Measurements from ENCODE around the gene PRKG1.

PRKG1 gene

GRCh38 chr10:51188866-51189265 is 114.6 kb downstream of the PRKG1 start:
- no peaks in the 10 kb centered on the region for H3K79me2 ChIP-seq (ENCODE audit: insufficient read depth, low read length)
- H3K4me3 ChIP-seq (ENCODE audit: low read depth in 1 of 2, low read length in 2 of 2) = no peak overlapping the region
- no peaks in the 10 kb centered on the region for H3K27me3 ChIP-seq (ENCODE audit: insufficient read depth, low read length, poor library complexity)
- no peaks in the 10 kb centered on the region for H3K36me3 ChIP-seq (ENCODE audit: insufficient read depth, low read length)
- H3K9me3 ChIP-seq (ENCODE audit: insufficient read depth, low read length, severe bottlenecking) = no peaks in the 10 kb centered on the region
- no peak for TF ChIP-seq EZH2 (IDR thresholded peaks at IDR 0.05; ENCODE audit: borderline replicate concordance, low read depth, low read length, severe bottlenecking)
- no peak for DNase-seq
- no peak for ATAC-seq (ENCODE audit: insufficient read depth, low read depth)
- no peak overlapping the region for H2AFZ ChIP-seq (ENCODE audit: low read depth, low read length)
- no peak overlapping the region for H3K4me2 ChIP-seq (ENCODE audit: insufficient read depth, low read length)
- H3K9ac ChIP-seq (ENCODE audit: low read depth, low read length) = no peak overlapping the region
- H3K4me1 ChIP-seq (ENCODE audit: insufficient read depth, low read length) = no peaks in the 10 kb centered on the region
- no peak overlapping the region for H3K27ac ChIP-seq (ENCODE audit: low read length)
- no peaks in the 10 kb centered on the region for H4K20me1 ChIP-seq (ENCODE audit: insufficient read depth, low read length)

- no peaks in the 10 kb centered on the region for H4K20me1 ChIP-seq (ENCODE audit: insufficient read depth, low read length)
- H3K4me2 ChIP-seq (ENCODE audit: insufficient read depth, low read length) = no peak overlapping the region
- H3K4me3 ChIP-seq (ENCODE audit: low read depth in 1 of 2, low read length in 2 of 2) = no peak overlapping the region
- no peak overlapping the region for H2AFZ ChIP-seq (ENCODE audit: low read depth, low read length)
- H3K9ac ChIP-seq (ENCODE audit: low read depth, low read length) = no peak overlapping the region
- no peaks in the 10 kb centered on the region for H3K4me1 ChIP-seq (ENCODE audit: insufficient read depth, low read length)
- TF ChIP-seq, protein P1, sequence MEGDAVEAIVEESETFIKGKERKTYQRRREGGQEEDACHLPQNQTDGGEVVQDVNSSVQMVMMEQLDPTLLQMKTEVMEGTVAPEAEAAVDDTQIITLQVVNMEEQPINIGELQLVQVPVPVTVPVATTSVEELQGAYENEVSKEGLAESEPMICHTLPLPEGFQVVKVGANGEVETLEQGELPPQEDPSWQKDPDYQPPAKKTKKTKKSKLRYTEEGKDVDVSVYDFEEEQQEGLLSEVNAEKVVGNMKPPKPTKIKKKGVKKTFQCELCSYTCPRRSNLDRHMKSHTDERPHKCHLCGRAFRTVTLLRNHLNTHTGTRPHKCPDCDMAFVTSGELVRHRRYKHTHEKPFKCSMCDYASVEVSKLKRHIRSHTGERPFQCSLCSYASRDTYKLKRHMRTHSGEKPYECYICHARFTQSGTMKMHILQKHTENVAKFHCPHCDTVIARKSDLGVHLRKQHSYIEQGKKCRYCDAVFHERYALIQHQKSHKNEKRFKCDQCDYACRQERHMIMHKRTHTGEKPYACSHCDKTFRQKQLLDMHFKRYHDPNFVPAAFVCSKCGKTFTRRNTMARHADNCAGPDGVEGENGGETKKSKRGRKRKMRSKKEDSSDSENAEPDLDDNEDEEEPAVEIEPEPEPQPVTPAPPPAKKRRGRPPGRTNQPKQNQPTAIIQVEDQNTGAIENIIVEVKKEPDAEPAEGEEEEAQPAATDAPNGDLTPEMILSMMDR (IDR thresholded peaks at IDR 0.05; ENCODE audit: borderline replicate concordance, extremely low read depth, low read length, poor library complexity, severe bottlenecking) = no peak
- no peak for TF ChIP-seq EZH2 (IDR thresholded peaks at IDR 0.05; ENCODE audit: borderline replicate concordance, low read depth, low read length, severe bottlenecking)
- H3K9me3 ChIP-seq (ENCODE audit: insufficient read depth, low read length, severe bottlenecking) = no peaks in the 10 kb centered on the region
- H3K27ac ChIP-seq (ENCODE audit: low read length) = no peak overlapping the region
- H3K79me2 ChIP-seq (ENCODE audit: insufficient read depth, low read length) = no peaks in the 10 kb centered on the region
- no peaks in the 10 kb centered on the region for H3K27me3 ChIP-seq (ENCODE audit: insufficient read depth, low read length, poor library complexity)
- DNase-seq = no peak
- no peak for ATAC-seq (ENCODE audit: insufficient read depth, low read depth)
- H3K36me3 ChIP-seq (ENCODE audit: insufficient read depth, low read length) = no peaks in the 10 kb centered on the region
These were observed 122.4 kb downstream of the PRKG1 start for GRCh38 chr10:51196508-51197175.

DNA sequence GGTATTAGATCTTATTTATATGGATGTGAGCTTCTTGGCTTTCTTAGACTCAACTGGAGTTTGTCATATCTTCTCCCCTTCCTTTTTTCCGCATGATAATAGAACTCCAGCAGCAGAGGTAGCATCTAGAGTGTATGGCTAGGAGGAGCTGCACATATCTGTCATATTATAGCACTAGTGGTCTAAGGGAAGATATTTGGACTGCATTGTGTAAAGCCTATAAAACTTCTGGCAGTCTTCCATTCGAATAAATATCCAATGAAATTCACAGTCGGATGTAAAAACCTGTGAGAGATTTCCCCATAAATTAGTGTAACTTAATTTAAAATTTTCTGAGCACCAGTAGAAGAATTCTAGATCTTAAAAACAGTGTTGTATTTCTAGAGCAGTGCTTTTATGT is 123.9 kb downstream of the PRKG1 start:
- no peak overlapping the region for H3K4me2 ChIP-seq (ENCODE audit: insufficient read depth, low read length)
- DNase-seq (no peak), ATAC-seq (ENCODE audit: insufficient read depth, low read depth) (no peak)
- no peaks in the 10 kb centered on the region for H4K20me1 ChIP-seq (ENCODE audit: insufficient read depth, low read length)
- H3K27ac ChIP-seq (ENCODE audit: low read length) = no peak overlapping the region
- H3K4me1 ChIP-seq (ENCODE audit: insufficient read depth, low read length) = no peaks in the 10 kb centered on the region
- no peaks in the 10 kb centered on the region for H3K27me3 ChIP-seq (ENCODE audit: insufficient read depth, low read length, poor library complexity)
- no peaks in the 10 kb centered on the region for H3K9me3 ChIP-seq (ENCODE audit: insufficient read depth, low read length, severe bottlenecking)
- H3K4me3 ChIP-seq (ENCODE audit: low read depth in 1 of 2, low read length in 2 of 2) = no peak overlapping the region
- no peak overlapping the region for H3K9ac ChIP-seq (ENCODE audit: low read depth, low read length)
- H3K36me3 ChIP-seq (ENCODE audit: insufficient read depth, low read length) = no peaks in the 10 kb centered on the region
- H3K79me2 ChIP-seq (ENCODE audit: insufficient read depth, low read length) = no peaks in the 10 kb centered on the region
- H2AFZ ChIP-seq (ENCODE audit: low read depth, low read length) = no peak overlapping the region
- TF ChIP-seq, protein P1 (IDR thresholded peaks at IDR 0.05; ENCODE audit: borderline replicate concordance, extremely low read depth, low read length, poor library complexity, severe bottlenecking) = no peak
- TF ChIP-seq EZH2 (IDR thresholded peaks at IDR 0.05; ENCODE audit: borderline replicate concordance, low read depth, low read length, severe bottlenecking) = no peak

DNA sequence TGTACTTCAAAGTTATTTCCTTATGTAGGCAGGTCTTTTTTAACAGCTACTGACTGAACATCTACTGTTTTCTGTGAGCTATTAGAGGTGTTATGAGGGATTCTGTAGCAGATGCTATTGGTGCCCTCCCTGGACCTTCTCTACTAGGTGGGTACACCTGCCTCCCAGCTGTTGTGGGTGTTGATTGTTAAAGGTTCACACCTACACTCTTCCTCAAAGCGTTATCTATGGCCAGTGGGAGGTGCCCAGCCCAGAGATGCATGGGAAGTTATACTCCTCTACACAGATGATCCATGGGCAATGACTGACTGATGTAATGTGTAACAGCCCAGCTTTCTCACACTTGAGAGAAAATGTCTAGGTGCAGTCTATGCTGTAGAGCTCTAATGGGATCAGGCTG is 127.7 kb downstream of the PRKG1 start:
- no peaks in the 10 kb centered on the region for H4K20me1 ChIP-seq (ENCODE audit: insufficient read depth, low read length)
- TF ChIP-seq, protein P1 (IDR thresholded peaks at IDR 0.05; ENCODE audit: borderline replicate concordance, extremely low read depth, low read length, poor library complexity, severe bottlenecking) = no peak
- TF ChIP-seq EZH2 (IDR thresholded peaks at IDR 0.05; ENCODE audit: borderline replicate concordance, low read depth, low read length, severe bottlenecking) = no peak
- ATAC-seq (ENCODE audit: insufficient read depth, low read depth) = no peak
- no peak overlapping the region for H3K27ac ChIP-seq (ENCODE audit: low read length)
- no peak overlapping the region for H3K9ac ChIP-seq (ENCODE audit: low read depth, low read length)
- no peak overlapping the region for H3K4me3 ChIP-seq (ENCODE audit: low read depth in 1 of 2, low read length in 2 of 2)
- H3K27me3 ChIP-seq (ENCODE audit: insufficient read depth, low read length, poor library complexity) = no peaks in the 10 kb centered on the region
- no peak overlapping the region for H2AFZ ChIP-seq (ENCODE audit: low read depth, low read length)
- no peak for DNase-seq
- no peaks in the 10 kb centered on the region for H3K4me1 ChIP-seq (ENCODE audit: insufficient read depth, low read length)
- no peaks in the 10 kb centered on the region for H3K36me3 ChIP-seq (ENCODE audit: insufficient read depth, low read length)
- no peak overlapping the region for H3K4me2 ChIP-seq (ENCODE audit: insufficient read depth, low read length)
- no peaks in the 10 kb centered on the region for H3K9me3 ChIP-seq (ENCODE audit: insufficient read depth, low read length, severe bottlenecking)
- no peaks in the 10 kb centered on the region for H3K79me2 ChIP-seq (ENCODE audit: insufficient read depth, low read length)
